Non-pigmented ciliary epithelial cell (primary cell): ENCODE data around the gene NEK4.
"Not testable (repeated sequence)": the region's sequence is repeated elsewhere in the genome, so short reads cannot be mapped to it uniquely, and the experiment has no call there.

Experiments
- DNase-seq: peaks from one replicate; pipeline ENCODE4 v3.0.0-alpha.2; 2010; ENCODE audit warnings: low read depth

Gene NEK4

DNA sequence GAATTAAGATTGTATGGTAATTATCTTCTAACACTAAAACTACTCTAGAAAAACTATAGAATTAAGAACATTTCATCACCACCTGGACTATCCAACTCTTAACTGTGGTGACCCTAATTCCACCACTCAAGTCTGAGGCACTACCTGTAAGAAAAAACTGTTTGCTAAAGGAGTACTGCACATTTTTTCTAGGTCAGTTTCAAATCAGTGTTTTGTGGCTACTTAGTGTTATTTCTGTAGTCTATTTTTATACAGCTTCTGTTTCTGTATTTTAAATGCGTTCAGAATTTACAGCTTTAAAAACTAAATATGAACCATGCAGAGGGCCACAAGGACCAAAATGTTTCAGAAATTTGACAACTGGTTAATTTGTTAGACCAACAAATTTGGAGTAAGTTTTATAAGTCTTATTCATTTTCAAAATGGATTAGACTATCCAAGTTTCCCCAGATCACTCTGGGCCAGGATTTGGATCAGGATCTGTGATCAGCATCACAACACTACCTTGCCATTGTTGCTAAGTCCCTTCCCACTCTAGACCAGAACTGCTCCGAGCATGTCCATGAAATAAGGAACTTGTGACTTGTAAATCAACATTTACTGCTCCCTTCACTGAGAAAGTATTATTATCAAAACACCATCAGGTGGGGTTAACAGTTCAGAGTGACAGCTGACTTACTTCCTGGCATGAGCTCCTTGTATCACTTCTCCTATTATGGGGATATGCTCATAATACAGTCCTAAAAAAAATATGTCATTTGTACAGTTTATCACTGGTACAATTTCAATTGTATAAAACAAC, 73.7 kb downstream of the NEK4 start:
- no peak for DNase-seq

DNA sequence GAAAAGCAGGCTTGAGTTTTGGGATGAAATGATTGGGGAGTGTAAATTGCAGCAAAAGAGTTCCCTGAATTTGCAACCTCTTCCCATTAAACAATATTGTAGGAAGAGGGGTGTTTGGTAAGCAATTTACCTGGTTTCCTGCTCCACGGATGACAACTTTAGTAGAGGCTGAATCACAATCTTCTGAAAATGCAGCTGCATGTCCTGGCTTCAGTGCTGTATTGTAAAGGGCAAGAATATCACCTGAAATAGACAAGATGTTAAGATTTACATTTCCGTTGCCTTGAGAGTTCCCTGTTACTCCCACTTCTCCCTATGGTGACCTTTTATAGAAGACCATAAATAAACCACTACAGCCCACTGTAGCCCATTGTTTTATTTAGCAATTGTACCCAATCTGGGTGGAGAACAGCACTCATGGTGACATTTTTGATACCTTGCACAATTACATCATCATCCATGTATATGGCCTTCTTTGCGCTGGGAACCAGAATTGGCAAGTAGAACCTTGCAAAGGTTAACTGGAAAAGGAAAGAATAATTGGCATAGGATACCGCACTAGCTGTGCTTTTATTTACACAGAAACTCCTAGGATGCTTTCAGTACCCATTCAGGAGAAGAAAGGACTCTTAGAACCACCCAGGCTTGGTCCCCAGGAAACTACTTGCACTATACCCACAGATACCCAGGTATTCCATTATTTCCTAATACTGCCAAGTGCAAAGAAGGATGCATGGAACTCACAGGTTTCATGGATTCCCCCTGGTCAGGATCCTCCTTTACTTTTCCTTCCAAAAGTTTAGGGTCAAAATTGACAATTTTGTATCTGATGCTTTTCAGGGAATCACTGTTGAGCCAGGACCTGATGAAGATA, 74.7 kb downstream of the NEK4 start:
- no peak for DNase-seq

- DNase-seq: no peak
Observed at GRCh38 chr3:52694528-52695189, 76.1 kb downstream of the NEK4 start.

DNA sequence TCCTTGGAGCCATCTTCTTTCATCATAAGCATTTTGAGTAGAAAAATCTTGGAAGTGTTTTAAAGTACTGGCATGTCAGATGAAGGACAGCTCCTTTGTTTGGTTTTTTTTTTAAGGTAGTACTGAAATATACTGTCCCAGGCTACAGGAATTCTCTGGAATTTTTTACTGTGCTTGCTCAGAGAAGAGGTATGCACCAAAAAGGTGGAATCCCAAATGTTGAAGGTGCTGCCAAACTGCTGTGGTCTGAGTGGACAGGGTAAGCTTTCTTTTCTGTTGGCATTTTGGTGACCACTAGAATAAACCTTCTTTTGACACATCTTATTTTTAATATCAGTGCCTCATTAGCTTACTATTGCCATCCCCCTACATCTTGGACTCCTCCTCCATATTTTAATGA, 77.7 kb downstream of the NEK4 start:
- no peak for DNase-seq

DNA sequence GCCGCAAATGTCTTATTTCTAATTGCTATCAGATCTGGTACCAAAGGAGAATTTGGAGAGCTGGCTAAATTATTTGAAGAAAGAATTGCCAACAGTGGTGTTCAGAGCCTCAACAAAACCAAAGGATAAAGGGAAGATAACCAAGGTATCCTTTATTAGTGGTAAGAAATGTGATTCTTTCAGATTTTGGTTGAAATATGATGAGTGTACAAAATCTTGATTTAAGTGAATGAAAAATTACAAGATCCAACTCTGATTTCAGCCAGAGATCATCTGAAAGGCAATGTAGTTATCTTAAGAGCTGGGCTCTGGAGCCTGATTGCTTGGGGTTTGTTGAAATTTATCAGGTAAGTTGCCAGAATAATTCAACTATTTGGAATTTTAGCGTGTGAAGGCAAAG, 80.2 kb downstream of the NEK4 start:
- no peak for DNase-seq

DNA sequence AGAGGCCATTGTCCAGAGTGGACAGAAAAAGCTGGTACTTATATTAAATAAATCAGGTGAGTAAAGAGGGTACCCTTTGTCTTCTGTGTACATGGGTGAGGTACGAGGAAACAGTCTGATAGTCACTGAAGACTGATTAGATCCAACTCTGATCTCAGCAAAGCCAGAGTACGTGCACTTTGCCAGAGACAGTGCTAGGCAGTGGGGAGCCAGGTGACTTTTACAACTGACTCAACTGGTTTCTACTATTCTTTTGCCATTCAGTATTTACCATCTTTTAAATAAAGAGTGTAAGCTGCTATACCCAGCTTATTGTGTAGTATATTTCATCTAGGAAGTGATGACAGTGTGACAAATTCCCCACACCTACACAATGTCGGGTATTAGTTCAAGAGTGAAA, 81.6 kb downstream of the NEK4 start:
- DNase-seq: no peak

GRCh38 chr3:52688266-52688665, 82.5 kb downstream of the NEK4 start:
- DNase-seq: no peak

GRCh38 chr3:52685709-52686691, 84.7 kb downstream of the NEK4 start, which contains the start of the genes GNL3 and PBRM1:
Gene GNL3 (plus strand): TSS chr3:52686032. CDS start chr3:52686093, 61 bp downstream.
Gene PBRM1 (minus strand): TSS chr3:52685913.
- DNase-seq: peak; percentile 75

DNA sequence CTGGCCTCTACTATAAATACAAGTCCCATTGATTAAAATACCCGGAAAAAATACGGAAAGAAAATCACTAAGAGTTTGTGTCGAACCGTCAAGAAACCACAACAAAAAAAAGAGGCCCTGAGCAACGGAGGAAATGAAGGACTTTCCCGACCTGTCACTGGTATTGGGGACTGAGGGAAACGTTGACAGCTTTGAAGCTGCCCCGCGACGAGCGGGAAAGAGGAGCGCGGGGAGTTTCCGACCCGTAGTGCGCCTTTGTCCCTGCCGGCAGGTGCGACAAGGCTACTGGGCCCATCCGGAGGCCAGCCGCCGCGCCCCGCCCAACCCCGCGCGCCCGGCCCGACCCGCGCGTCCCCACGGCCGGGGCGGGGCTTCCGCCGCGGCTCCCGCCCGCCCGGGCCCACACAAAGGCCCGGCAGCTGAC, 85.4 kb downstream of the NEK4 start:
- no peak for DNase-seq

- DNase-seq: no peak
Observed at GRCh38 chr3:52684184-52684583, 86.6 kb downstream of the NEK4 start.

DNA sequence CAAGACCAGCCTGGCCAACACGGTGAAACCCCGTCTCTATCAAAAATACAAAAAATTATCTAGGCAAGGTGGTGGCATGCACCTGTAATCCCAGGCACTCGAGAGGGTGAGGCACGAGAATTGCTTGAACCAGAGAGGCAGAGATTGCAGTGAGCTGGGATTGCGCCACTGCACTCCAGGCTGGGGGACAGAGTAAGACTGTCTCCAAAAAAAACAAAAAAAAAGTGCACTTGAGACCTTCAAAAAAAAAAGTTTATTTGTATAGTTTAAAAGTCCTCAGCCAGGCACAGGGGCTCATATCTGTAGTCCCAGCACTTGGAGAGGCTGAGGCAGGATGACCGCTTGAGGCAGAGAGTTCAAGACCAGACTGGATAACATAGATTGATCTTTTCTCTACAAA, 87.1 kb downstream of the NEK4 start:
- DNase-seq: no peak

GRCh38 chr3:52682016-52682415, 88.7 kb downstream of the NEK4 start:
- no peak for DNase-seq

DNA sequence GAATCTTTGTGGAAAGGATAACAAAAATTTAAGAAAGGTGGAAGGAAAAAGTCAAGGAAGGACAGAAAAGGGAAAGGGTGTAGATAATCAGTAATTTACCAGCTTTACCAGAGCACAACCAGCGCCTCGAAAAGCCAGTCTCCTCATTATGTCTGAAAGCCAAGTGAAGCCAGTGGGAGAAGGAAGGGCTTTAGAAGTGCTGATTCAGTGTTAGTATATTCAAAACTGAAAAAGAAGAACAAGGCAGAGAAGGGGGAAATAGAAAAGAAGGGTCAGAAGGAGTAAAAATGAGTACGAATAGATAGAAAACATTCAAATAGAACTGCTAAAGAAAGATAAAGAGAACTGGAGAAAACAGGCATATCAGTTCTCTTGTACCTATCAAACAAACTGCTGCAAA, 89.1 kb downstream of the NEK4 start:
- DNase-seq: no peak

DNA sequence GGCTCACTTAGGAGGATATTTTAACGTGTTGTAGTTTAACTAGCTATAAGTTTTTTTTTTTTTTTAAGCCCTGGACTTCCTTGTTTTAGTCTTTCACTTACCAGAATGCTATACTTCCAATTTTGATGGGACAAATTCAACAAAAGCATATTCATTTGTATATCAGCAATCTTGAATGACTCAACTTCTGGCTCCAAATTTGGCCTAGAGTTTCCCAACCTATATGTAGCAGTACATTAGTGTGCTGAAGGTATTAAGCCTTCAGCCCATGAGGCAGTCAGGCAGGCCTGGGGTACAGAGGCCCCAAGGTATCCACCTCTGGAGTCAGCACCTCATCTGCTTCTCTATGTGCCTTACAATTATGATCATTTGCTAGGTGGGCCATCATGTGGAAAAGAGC, 90.9 kb downstream of the NEK4 start:
- no peak for DNase-seq

GRCh38 chr3:52679199-52679538, 91.6 kb downstream of the NEK4 start:
- no peak for DNase-seq

GRCh38 chr3:52678265-52679198, 92.2 kb downstream of the NEK4 start:
- no peak for DNase-seq

DNA sequence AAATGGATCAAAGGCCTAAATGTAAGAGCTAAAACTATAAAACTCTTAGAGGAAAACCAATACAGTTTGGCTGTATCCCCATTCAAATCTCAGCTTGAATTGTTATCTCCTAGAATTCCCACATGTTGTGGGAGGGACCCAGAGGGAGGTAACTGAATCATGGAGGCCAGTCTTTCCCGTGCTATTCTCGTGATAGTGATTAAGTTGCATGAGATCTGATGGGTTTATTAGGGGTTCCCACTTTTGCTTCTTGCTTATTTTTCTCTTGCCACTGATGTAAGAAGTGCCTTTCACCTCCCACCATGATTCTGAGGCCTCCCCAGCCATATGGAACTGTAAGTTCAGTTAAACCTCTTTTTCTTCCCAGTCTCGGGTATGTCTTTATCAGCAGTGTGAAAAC, 94.5 kb downstream of the NEK4 start:
- DNase-seq: not testable (repeated sequence)

- no peak for DNase-seq
Observed at GRCh38 chr3:52671676-52672075, 99.1 kb downstream of the NEK4 start.

DNA sequence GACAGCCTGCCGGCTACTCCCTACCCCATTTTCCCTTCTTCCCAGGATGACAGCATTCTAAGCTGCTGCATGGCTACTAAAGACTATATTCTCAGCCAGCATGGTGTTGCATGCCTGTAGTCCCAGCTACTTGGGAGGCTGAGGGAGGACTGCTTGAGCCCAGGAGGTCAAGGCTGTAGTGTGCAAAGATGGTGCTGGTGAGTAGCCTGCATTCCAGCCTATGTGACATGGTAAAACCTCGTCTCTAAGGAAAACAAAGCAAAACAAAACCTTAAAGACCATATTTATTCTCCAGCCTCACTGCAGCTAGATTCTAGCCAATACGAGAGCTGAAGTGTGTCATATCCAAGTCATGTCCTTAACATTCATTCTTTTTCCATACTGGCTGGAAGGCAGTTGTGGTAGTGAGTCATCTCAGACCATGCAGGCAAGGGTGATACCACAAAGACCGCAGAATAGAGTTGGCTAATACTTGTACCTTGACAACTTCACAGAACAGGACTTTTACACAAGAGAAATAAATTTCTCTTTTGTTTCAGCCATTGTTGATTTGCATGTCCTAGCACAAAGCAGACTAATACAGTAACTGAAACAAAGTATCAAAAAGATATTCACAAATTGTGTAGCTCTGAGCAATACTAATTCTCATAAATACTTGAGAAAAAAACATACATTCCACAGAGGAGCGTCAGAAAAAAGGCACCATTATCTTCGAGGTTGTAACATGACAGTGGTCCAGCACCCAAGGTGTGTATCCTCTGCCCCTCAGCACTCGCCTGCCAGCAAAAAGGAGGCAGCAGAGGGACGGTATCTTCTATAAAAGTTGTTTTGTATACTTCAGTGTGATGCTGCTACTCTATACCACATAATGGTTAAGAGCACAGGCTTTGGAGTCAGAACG, 99.9 kb downstream of the NEK4 start:
- peak; percentile 100 for DNase-seq
